ENCODE data around the gene YPEL1. TPM values are rescaled to one million over a fixed set of nuclear protein-coding genes. Genes with fewer than 3 reads are reported as not detected.

The YPEL1 gene, protein sequence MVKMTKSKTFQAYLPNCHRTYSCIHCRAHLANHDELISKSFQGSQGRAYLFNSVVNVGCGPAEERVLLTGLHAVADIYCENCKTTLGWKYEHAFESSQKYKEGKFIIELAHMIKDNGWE
- 10 to 100 TPM in 3 of 4 donors, 1 to 10 TPM in 1; 6.3 to 43.1 (median 16.5) TPM for total RNA-seq

DNA sequence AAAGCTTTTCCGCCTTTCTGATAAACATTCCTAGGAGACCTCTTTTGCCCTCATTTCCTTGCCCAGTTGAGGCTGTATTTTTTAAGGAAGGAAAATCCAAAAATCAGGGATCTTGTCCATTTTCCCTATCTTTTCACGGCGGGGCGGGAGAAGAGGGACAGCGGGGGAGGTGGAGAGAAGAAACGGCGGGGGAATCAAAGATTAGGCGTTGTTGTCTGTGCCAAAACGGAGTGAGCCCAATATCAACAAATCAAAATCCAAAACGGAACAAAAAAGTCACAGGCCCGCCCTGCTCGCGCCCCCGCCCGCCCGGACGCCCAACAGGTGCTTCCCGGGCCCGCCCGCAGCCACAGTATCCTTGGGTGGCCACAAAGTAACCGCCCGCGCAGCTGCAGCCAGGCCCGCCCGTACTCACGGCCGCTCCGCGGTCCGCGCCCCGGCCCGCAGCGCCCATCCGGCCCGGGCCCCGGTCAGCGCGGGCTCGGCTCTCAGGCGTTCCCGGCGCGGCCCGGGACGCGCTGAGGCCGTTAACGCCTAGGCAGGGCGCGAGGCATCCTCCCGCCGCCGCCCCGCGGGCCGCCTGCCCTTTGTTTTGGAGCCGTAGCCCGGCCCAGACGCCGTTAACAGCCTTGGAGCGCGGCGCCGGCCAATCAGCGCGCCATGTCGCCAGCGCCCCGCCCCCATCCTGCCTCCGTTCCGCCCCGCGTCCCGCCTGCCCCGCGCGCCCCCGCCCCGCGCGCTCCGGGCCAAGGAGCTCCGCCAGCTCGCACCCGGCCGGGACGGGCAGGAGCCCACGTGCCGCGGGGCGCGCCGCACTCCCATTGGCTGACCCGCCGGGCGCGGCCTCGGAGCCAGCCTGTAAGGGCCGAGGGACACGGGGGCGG lies at the start of gene YPEL1:
YPEL1 (minus strand) TSS at position 595 of the 884 bp plus-strand sequence. CDS start 25,050 bp downstream, outside the sequence.
- Histone ChIP-seq H3K27ac (peak within 1 kb of the TSS; percentile 61 to 87 (median 78)), H3K4me3 (peak within 1 kb of the TSS; percentile 50 to 87 (median 60))
- 1% methylated on average over 32 to 33 of the region's 102 CpGs for WGBS, 2 donors

GRCh38 chr22:21780259-21780658 lies 44.7 kb upstream of the YPEL1 start:
- 93 to 97% methylated on average over 2 of the region's 2 CpGs for WGBS, 2 donors
- Histone ChIP-seq H3K27me3 (no peaks in the 10 kb centered on the region), H3K4me3 (no peak overlapping the region), H3K36me3 (peaks cover 0 to 64% (median 0%) of the 10 kb centered on the region in 3 donors), H3K4me1 (peaks cover 0 to 13% (median 4%) of the 10 kb centered on the region in 4 donors), H3K27ac (no peak overlapping the region), H3K9me3 (no peaks in the 10 kb centered on the region)
- DNase-seq (ENCODE audit: low spot score in 2 of 2): no peak
- TF ChIP-seq CTCF (IDR thresholded peaks at IDR 0.05) (no peak), POLR2A (IDR thresholded peaks at IDR 0.05) (no peak), EP300 (IDR thresholded peaks at IDR 0.05) (no peak)

More for the DNA sequence above, at the start of gene YPEL1:
- peaks cover 0 to 7% (median 0%) of the 10 kb centered on the region in 3 donors for H3K36me3 ChIP-seq
- H3K27me3 ChIP-seq: no peaks in the 10 kb centered on the region
- peaks cover 0 to 18% (median 11%) of the 10 kb centered on the region in 4 donors for H3K4me1 ChIP-seq
- peak; percentile 96 to 98 for TF ChIP-seq POLR2A (IDR thresholded peaks at IDR 0.05)
- peak in 2 of 5 experiments; percentile 42 to 44 for TF ChIP-seq CTCF (IDR thresholded peaks at IDR 0.05)
- TF ChIP-seq EP300 (IDR thresholded peaks at IDR 0.05): peak in 1 of 2 donors; percentile 94
- H3K9me3 ChIP-seq: no peaks in the 10 kb centered on the region
- DNase-seq (ENCODE audit: low spot score in 2 of 2): peak; percentile 91 to 96

GRCh38 chr22:21779444-21779843 lies 43.9 kb upstream of the YPEL1 start:
- no peaks in the 10 kb centered on the region for H3K9me3 ChIP-seq
- TF ChIP-seq EP300 (IDR thresholded peaks at IDR 0.05) (no peak), POLR2A (IDR thresholded peaks at IDR 0.05) (no peak), CTCF (IDR thresholded peaks at IDR 0.05) (no peak)
- no peaks in the 10 kb centered on the region for H3K27me3 ChIP-seq
- H3K36me3 ChIP-seq: peaks cover 0 to 56% (median 0%) of the 10 kb centered on the region in 3 donors
- peak overlapping the region in 1 of 4 donors; percentile 9 for H3K27ac ChIP-seq
- H3K4me3 ChIP-seq: no peak overlapping the region
- no peak for DNase-seq (ENCODE audit: low spot score in 2 of 2)
- WGBS, 2 donors: 90 to 93% methylated on average over 2 of the region's 2 CpGs
- H3K4me1 ChIP-seq: peaks cover 0 to 20% (median 8%) of the 10 kb centered on the region in 4 donors

DNA sequence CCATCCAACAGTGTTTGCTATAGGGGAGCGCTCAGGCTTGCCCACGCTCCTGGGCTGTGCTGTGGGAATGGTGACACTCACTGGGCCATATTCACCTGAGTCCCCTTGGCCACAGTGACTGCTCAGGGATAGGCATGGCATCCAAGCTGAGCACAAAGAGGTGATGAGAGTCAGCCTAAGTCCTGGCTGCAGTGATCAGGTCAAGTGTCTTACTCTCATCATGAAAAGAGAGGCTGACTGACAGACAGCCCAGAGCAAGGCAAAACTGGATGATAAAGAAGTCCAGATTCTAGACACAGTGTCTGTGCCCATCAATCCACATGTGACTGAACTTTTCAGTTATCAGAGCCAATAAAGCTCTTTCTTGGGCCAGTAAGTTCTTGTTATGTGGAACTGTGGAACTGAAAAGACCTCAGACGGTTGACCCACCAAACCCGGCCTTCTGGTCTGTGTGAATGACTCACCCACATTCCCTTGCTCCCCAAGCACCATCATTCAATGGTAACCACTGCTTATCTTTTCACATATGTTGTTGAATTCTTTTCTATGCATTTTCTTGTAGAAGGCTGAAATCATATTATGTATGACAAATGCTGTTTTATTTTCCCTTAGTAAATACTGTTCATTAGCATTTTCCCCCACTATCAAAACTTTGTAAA lies 43.2 kb upstream of the YPEL1 start:
- TF ChIP-seq EP300 (IDR thresholded peaks at IDR 0.05) (no peak), CTCF (IDR thresholded peaks at IDR 0.05) (no peak), POLR2A (IDR thresholded peaks at IDR 0.05) (no peak)

More for the DNA sequence above, 43.2 kb upstream of the YPEL1 start:
- H3K4me3 ChIP-seq: no peak overlapping the region
- no peaks in the 10 kb centered on the region for H3K27me3 ChIP-seq
- WGBS, 2 donors: 66 to 68% methylated on average over 4 of the region's 4 CpGs
- H3K36me3 ChIP-seq: peaks cover 0 to 50% (median 0%) of the 10 kb centered on the region in 3 donors
- no peaks in the 10 kb centered on the region for H3K9me3 ChIP-seq
- H3K4me1 ChIP-seq: peaks cover 0 to 20% (median 8%) of the 10 kb centered on the region in 4 donors
- DNase-seq (ENCODE audit: low spot score in 2 of 2): no peak
- H3K27ac ChIP-seq: no peak overlapping the region
